Adipocyte (in vitro differentiated cells): ENCODE results near the gene PRR36.

Experiments used
- DNase-seq: peaks from one replicate; pipeline ENCODE4 v3.0.0-alpha.2; 2015; ENCODE audit warnings: low read depth
- H3K27me3 ChIP-seq: replicated peaks from 2 replicates; pipeline ENCODE4 v1.7.0; 2013; ENCODE audit warnings: mild to moderate bottlenecking, low read length, moderate library complexity; ENCODE audit not compliant: control insufficient read depth, insufficient read depth
- H3K36me3 ChIP-seq: 2 replicates; pipeline ENCODE4 v1.7.0; 2013; ENCODE audit warnings: low read length, mild to moderate bottlenecking, moderate library complexity; ENCODE audit not compliant: control insufficient read depth, insufficient read depth, severe bottlenecking
- H3K4me1 ChIP-seq: 2 replicates; pipeline ENCODE4 v1.7.0; 2013; ENCODE audit warnings: mild to moderate bottlenecking, low read length, moderate library complexity; ENCODE audit not compliant: control insufficient read depth, insufficient read depth
- H3K4me3 ChIP-seq: 2 replicates; pipeline ENCODE4 v1.7.0; 2013; ENCODE audit warnings: mild to moderate bottlenecking, low read length, moderate library complexity
- H3K9ac ChIP-seq: 2 replicates; pipeline ENCODE4 v1.7.0; 2013; ENCODE audit warnings: mild to moderate bottlenecking, low read length, moderate library complexity
- H3K9me3 ChIP-seq: 2 replicates; pipeline ENCODE4 v1.7.0; 2013; ENCODE audit warnings: mild to moderate bottlenecking, low read length, moderate library complexity; ENCODE audit not compliant: control insufficient read depth

The PRR36 gene

GRCh38 chr19:7874076-7874896, at the start of gene PRR36:
TSS of gene PRR36 (minus strand) at chr19:7874390. CDS start at chr19:7873689, 701 bp downstream.
- H3K27me3 ChIP-seq: peaks cover 21% of the 10 kb centered on the region
- DNase-seq: peak; percentile 39
- no peak within 1 kb of the TSS for H3K4me3 ChIP-seq
- H3K9ac ChIP-seq: no peak within 1 kb of the TSS
- no peaks in the 10 kb centered on the region for H3K36me3 ChIP-seq
- H3K4me1 ChIP-seq: peaks cover 5% of the 10 kb centered on the region
- no peaks in the 10 kb centered on the region for H3K9me3 ChIP-seq

GRCh38 chr19:7923295-7924191, 49.4 kb upstream of the PRR36 start:
- Histone ChIP-seq H3K36me3 (peaks cover 12% of the 10 kb centered on the region), H3K4me3 (no peak overlapping the region), H3K9me3 (no peaks in the 10 kb centered on the region), H3K4me1 (peaks cover 30% of the 10 kb centered on the region), H3K27me3 (no peaks in the 10 kb centered on the region), H3K9ac (peak overlapping the region; percentile 42)
- DNase-seq: no peak

- Histone ChIP-seq H3K36me3 (peaks cover 12% of the 10 kb centered on the region), H3K4me1 (peaks cover 24% of the 10 kb centered on the region), H3K9ac (peak overlapping the region; percentile 42), H3K27me3 (no peaks in the 10 kb centered on the region), H3K9me3 (no peaks in the 10 kb centered on the region), H3K4me3 (no peak overlapping the region)
- no peak for DNase-seq
Observed at GRCh38 chr19:7922836-7923195, 48.6 kb upstream of the PRR36 start.

- DNase-seq: no peak
- Histone ChIP-seq H3K36me3 (peaks cover 12% of the 10 kb centered on the region), H3K9ac (peak overlapping the region; percentile 86), H3K4me1 (peaks cover 24% of the 10 kb centered on the region), H3K27me3 (no peaks in the 10 kb centered on the region), H3K9me3 (no peaks in the 10 kb centered on the region), H3K4me3 (peak overlapping the region; percentile 87)
Observed at GRCh38 chr19:7921967-7922835, 48.0 kb upstream of the PRR36 start.

- DNase-seq: no peak
- Histone ChIP-seq H3K4me3 (peak overlapping the region; percentile 87), H3K36me3 (peaks cover 12% of the 10 kb centered on the region), H3K9ac (peak overlapping the region; percentile 86), H3K27me3 (no peaks in the 10 kb centered on the region), H3K4me1 (peaks cover 18% of the 10 kb centered on the region), H3K9me3 (no peaks in the 10 kb centered on the region)
Observed at GRCh38 chr19:7921302-7921966, 47.2 kb upstream of the PRR36 start.

GRCh38 chr19:7920519-7921301, 46.5 kb upstream of the PRR36 start:
- DNase-seq: peak; percentile 100
- Histone ChIP-seq H3K36me3 (peaks cover 12% of the 10 kb centered on the region), H3K9ac (peak overlapping the region; percentile 86), H3K27me3 (no peaks in the 10 kb centered on the region), H3K4me3 (peak overlapping the region; percentile 87), H3K9me3 (no peaks in the 10 kb centered on the region), H3K4me1 (peaks cover 18% of the 10 kb centered on the region)

GRCh38 chr19:7919610-7920518, 45.7 kb upstream of the PRR36 start, which contains the start of gene SNAPC2:
TSS of gene SNAPC2 (plus strand) at chr19:7920338. CDS start at chr19:7920367, 29 bp downstream.
- H3K4me1 ChIP-seq: peaks cover 21% of the 10 kb centered on the region
- peaks cover 12% of the 10 kb centered on the region for H3K36me3 ChIP-seq
- DNase-seq: peak; percentile 95
- peak within 1 kb of the TSS; percentile 87 for H3K4me3 ChIP-seq
- H3K9me3 ChIP-seq: no peaks in the 10 kb centered on the region
- H3K27me3 ChIP-seq: no peaks in the 10 kb centered on the region
- H3K9ac ChIP-seq: peak within 1 kb of the TSS; percentile 86

- Histone ChIP-seq H3K27me3 (no peaks in the 10 kb centered on the region), H3K4me3 (no peak overlapping the region), H3K9ac (no peak overlapping the region), H3K9me3 (no peaks in the 10 kb centered on the region), H3K36me3 (peaks cover 12% of the 10 kb centered on the region), H3K4me1 (peaks cover 21% of the 10 kb centered on the region)
- DNase-seq: no peak
Observed at GRCh38 chr19:7918615-7919421, 44.6 kb upstream of the PRR36 start.
